Hematopoietic multipotent progenitor cell (in vitro differentiated cells): ENCODE data around the gene FGF12. TPM values are rescaled to one million over a fixed set of nuclear protein-coding genes. Genes with fewer than 3 reads are reported as not detected.
"Not testable (repeated sequence)": the region's sequence is repeated elsewhere in the genome, so short reads cannot be mapped to it uniquely, and the experiment has no call there.

ENCODE experiments used
- DNase-seq, 3 donors: peaks; one replicate each; pipeline ENCODE4 v3.0.0-alpha.2; 2011 to 2015; ENCODE audit warnings: low read depth in 2 of 3, low spot score in 2 of 3
- total RNA-seq: library from RNA; depleted of rRNA; stranded (reverse); fragments of >200 nt; gene quantifications from one replicate; pipeline ENCODE4 v1.2.3, GENCODE V29; 2012

Gene FGF12
- total RNA-seq, 1 donor, result not detected

DNA sequence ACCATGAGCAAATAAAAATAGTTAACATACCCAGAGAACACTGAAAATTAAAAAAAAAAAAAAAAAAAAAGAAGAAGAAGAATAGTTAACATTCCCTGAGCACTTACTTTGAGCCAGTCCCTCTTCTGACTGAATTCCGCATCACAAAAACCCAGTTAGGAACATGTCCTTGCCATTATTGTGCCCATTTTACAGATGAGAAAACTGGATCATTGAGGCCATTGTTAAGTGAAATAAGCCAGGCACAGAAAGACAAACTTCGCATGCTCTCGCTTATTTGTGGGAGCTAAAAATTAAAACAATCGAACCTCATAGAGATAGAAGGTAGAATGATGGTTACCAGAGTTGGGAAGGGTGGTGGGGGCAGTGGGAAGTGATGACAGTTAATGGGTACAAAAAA is 119.5 kb downstream of the FGF12 start:
- no peak for DNase-seq

DNA sequence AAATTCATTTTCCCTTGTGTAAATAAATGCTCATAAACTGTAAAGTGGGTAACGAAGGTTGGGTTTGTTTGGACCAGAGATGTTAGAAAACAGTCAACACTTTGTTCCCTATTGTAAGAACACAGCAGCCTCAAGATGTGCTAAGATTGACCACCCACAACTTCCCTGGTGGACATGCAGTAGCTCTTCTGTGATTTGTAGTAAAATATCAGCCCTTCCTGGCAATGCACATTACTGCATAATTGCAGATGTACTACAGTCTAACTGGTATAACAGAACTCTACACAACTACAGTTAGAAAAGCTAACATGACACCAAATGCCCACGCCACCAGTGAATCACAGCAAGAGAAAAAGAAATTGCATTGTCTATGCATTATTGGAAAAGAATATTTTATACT is 129.4 kb downstream of the FGF12 start:
- DNase-seq, result no peak

- no peak for DNase-seq
Observed at GRCh38 chr3:192597506-192597905, 129.8 kb downstream of the FGF12 start.

- DNase-seq, result no peak
Observed at GRCh38 chr3:192578729-192579128, 148.6 kb downstream of the FGF12 start.

DNA sequence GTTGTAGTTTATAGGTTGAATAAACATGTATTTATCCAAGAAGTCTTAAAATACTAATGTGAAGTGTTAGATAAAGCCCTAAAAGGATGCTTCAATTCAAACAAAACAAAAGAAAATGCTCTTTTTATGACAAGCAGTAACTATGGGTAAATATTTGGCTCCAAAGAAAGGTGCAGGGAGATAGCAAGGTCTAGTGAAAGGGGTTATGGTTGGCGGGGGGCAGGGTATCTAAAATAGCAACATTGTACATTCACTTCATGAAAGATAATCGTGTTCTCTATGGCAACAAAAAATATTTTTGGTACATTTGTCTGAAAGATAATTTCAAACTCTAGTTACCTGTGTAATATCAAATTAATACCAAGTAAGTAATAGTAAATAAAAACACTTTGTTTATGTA is 149.5 kb downstream of the FGF12 start:
- no peak for DNase-seq

DNA sequence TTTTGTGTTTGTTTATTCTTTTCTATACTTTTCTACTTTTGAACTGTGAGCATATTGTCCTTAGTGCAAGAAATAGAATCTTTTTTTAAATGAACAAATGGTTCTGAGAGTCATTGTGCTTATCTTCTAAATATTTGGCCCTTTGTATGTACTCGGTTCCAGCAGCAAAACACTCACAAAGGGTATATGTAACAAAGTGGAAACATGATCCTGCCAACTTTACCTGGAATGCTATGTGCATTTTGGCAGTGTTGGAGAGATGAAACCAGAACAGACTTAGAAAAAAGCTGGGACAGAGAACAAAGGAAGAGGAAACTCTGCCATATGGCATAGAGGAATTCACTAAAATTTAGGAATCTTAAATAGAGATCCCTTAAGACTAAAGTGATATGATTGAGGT is 150.1 kb downstream of the FGF12 start:
- no peak for DNase-seq

- not testable (repeated sequence) for DNase-seq
Observed at GRCh38 chr3:192576704-192577103, 150.6 kb downstream of the FGF12 start.

DNA sequence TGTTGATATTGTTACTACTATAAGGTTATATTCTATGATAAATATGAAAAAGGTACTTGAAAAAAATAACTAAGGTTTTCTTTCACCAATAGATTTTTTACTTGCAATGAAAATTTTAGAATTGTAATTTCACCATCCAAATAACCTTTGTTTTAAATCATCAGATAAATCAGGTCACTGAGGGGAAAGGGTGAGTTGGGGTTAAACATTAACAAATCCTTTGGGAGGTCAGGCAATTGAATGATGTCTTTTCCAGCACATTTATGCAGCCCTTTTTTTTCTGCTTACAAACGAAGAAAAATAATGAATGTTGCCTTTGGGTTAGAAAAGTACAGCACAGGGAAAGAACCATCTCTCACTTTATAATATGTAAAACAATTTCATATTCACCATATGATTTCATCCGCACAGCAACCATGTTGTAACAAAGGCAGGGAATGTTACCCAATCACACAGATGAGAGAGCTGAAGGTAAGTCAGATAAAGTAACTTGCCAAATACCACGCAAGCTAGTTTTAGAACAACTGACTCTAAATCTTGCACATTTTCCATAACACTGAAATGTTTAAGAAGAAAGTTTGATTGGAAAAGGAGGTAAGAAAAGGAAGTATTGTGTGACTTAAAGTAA is 151.3 kb downstream of the FGF12 start:
- no peak for DNase-seq

GRCh38 chr3:192573240-192573639 is 154.1 kb downstream of the FGF12 start:
- DNase-seq, result no peak

DNA sequence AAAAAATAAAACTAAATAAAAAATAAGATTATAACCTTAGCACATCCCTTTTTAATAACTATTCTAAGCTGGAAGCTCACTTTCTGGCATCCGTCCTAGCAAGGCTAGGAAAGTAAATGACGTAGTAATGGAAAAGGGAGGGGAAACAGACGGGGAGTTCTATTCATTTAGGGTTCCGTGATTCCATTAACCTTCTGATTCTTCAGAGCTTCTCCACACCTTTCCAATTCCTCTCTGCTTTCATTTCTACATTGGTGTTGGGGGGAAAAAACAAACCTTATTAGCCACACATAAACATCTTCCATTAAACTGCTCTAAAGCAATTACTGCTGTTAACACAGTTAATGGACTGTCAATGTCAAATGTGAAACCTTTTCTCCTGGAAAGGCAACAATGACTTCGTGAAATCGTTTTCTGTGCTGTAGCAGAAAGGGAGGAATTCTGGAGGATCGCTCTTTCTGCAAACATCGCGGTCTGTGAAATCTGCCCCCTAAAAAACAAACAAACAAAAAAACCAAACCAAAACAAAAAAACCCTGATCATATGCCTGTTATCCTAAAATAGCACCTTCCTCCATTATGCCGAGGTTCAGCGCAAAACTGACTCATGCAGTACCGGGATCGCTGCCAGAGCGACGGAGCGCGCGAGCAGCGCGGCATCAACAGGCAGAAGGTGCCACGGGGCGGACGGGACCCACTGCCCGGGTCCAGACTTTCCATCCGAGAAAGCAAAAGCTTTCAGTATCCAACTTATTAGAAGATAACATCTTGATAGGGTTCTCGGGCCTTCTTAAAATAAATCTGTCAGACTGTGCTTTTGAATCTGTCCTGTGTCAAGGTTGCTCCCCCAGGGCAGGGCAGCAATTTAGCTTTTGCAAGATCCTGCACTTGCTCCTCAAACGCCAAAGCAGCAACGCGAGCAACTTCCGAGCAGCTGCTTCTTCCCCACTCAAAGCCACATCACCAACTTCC is 156.2 kb downstream of the FGF12 start:
- peak in 2 of 3 donors; percentile 30 to 41 for DNase-seq

DNA sequence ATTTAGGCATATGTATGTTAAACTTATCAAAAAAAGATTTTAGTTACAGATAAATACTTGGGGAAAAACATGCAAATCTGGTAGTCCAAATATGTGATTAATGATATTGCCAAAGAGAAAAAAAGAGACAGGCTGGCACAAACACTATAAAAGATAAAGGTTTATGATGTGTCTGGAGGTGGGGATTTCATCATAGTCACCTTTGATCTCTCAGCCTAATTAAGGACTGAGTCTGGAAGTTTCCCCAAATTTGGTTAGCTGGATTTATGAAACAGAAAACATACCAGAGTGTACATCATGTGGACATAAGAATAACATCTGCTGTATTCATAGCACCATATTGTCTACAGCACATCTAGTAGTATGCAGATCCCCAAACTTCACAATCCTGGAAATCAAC is 157.0 kb downstream of the FGF12 start:
- DNase-seq, result no peak

DNA sequence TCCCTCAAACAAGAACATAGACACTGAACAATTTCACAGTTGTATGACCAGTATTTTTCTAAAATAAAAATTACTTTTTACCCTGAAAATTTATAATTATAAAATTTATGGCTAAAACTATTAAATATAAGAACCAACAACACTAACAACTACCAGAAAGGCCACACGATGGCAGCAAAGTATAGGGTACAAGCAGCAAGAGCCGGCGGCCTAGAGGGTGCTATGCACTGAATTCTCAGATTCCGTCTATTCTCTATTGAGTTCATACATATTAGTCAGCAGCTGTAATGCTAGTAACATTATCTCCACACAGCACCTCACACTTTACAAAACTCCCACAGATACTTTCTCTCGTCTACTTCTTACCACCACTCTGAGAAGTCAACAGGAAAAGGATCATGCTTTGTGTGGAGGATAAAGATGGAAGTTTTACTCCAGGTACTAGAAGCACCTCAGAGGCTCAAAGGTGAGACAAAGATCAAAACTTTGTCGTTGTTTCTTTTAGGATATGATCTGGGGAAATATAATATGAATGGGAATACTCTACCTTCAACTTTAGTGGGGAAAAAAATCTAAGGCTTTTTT is 160.5 kb downstream of the FGF12 start:
- DNase-seq, result peak; percentile 4 to 80 (median 64)

- DNase-seq, result no peak
Observed at GRCh38 chr3:192564611-192565010, 162.7 kb downstream of the FGF12 start.

- DNase-seq, result no peak
Observed at GRCh38 chr3:192563417-192563816, 163.9 kb downstream of the FGF12 start.

- DNase-seq, result no peak
Observed at GRCh38 chr3:192553707-192554106, 173.6 kb downstream of the FGF12 start.

GRCh38 chr3:192550356-192550755 is 177.0 kb downstream of the FGF12 start:
- DNase-seq, result no peak

GRCh38 chr3:192545333-192545732 is 182.0 kb downstream of the FGF12 start:
- DNase-seq, result no peak

- DNase-seq, result no peak
Observed at GRCh38 chr3:192543163-192543562, 184.2 kb downstream of the FGF12 start.

- no peak for DNase-seq
Observed at GRCh38 chr3:192516820-192517219, 210.5 kb downstream of the FGF12 start.

GRCh38 chr3:192515664-192516045 is 211.7 kb downstream of the FGF12 start:
- DNase-seq, result no peak

DNA sequence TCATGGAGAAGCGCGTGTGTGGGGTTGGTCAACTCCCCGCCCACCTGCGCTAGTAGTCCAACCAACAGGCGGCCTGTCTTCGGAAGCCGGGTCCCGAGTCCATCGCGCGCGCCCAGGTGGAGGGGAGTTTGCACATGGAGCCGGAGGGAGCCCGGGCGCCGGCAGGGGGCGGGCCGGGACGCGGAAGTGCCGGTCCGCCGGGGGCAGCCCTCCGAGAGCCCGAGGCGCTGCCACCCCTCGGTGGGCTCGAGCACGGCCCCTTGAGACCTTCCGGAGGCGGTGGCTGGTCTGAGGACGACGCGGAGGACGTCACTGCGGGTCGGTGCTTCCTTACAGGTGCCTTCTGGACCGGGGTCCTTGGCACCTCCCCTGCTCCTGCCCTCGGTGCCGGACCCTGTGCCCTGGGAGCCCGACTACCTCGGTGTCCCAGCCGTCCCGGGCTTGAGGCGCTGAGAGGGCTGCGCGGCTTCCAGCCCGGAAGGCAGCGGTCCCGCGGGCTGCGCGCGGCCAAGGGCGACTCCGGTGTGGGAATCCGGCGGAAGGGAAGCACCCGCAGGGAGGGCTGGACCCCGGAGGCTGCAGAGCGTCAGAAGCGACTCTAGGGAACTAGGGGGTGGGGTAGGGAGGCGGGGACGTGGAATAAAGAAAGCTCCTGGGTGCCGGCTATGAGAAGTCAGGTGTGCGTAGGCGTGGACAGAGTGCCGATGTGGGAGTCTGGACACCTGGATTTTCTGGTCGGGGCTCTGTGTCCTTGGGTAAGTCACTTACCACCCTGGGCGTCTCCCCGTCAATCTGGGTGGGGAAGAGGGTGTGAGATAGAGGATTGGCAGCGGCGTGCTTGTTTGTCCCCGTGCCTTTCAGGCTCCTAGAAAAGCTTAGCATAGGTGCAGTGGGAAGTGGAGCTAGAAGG is 212.3 kb downstream of the FGF12 start:
- DNase-seq, result no peak
